H1 (cell line): ENCODE results near the gene PSD2. TPM values are rescaled to one million over a fixed set of nuclear protein-coding genes. Genes with fewer than 3 reads are reported as not detected.

Experiments used
- CTCF ChIA-PET: fragments of 300-600 bp; sonication (Branson Sonifier 250); formaldehyde crosslinking; loops from one replicate; lab custom pipeline; 2021; ENCODE audit not compliant: partially characterized antibody; lab: Charles Lee
- POLR2A ChIA-PET: fragments of 300-600 bp; sonication (Branson Sonifier 250); formaldehyde crosslinking; loops from one replicate; lab custom pipeline; 2021; ENCODE audit warnings: inconsistent platforms; ENCODE audit not compliant: partially characterized antibody; lab: Charles Lee
- DNase-seq, 2 experiments: peaks; one replicate each; pipeline versions ENCODE4 v3.0.0 to v3.0.0-alpha.2; 2010 to 2022; ENCODE audit warnings: low spot score in 2 of 2, low read depth in 1 of 2, mixed read lengths in 1 of 2
- FAIRE-seq: peaks from 2 replicates; lab custom pipeline; 2011; peaks lifted over from hg19 to GRCh38; lab: Jason Lieb, UNC
- H2AFZ ChIP-seq: 2 replicates; pipeline ENCODE4 v1.8.1; 2012; ENCODE audit warnings: low read length, inconsistent platforms
- H2AK5ac ChIP-seq: 2 replicates; pipeline ENCODE4 v1.6.1; 2013; ENCODE audit warnings: low read depth, low read length
- H2BK120ac ChIP-seq: replicated peaks from 2 replicates; pipeline ENCODE3; 2013; ENCODE audit warnings: low read depth, low read length, inconsistent platforms
- H2BK12ac ChIP-seq: 2 replicates; pipeline ENCODE4 v1.6.1; 2013; ENCODE audit warnings: low read depth, low read length
- H2BK15ac ChIP-seq: 2 replicates; pipeline ENCODE4 v1.6.1; 2013; ENCODE audit warnings: low read length
- H2BK20ac ChIP-seq: 2 replicates; pipeline ENCODE4 v1.6.1; 2013; ENCODE audit warnings: low read length
- H2BK5ac ChIP-seq: 2 replicates; pipeline ENCODE4 v1.6.1; 2013; ENCODE audit warnings: low read depth, low read length
- H3K14ac ChIP-seq: 2 replicates; pipeline ENCODE4 v1.6.1; 2013; ENCODE audit warnings: inconsistent platforms; ENCODE audit not compliant: insufficient read length
- H3K18ac ChIP-seq: 2 replicates; pipeline ENCODE4 v1.6.1; 2013; ENCODE audit warnings: low read length; ENCODE audit errors: extremely low read depth
- H3K23ac ChIP-seq: 2 replicates; pipeline ENCODE4 v1.6.1; 2013; ENCODE audit warnings: inconsistent platforms; ENCODE audit not compliant: insufficient read length
- H3K23me2 ChIP-seq: 2 replicates; pipeline ENCODE4 v1.6.1; 2013; ENCODE audit warnings: low read depth, low read length
- H3K27ac ChIP-seq: 2 replicates; pipeline ENCODE4 v1.6.1; 2011; ENCODE audit warnings: low read depth, low read length, inconsistent platforms
- H3K27me3 ChIP-seq, 4 experiments: replicated peaks in 1 of 4; 1 replicate in 1 of 4; 2 replicates in 3 of 4; pipeline versions ENCODE4 v1.6.1 to v1.8.1; 2011 to 2013; ENCODE audit warnings: low read length in 3 of 4, mild to moderate bottlenecking in 3 of 4, inconsistent platforms in 2 of 4, mixed read lengths in 2 of 4, moderate library complexity in 1 of 4; ENCODE audit not compliant: control insufficient read depth in 3 of 4, insufficient read depth in 3 of 4; ENCODE audit errors: extremely low read depth in 1 of 4
- H3K36me3 ChIP-seq, 4 experiments: 2 replicates each; pipeline versions ENCODE4 v1.6.1 to v1.8.1; 2011 to 2013; ENCODE audit warnings: mild to moderate bottlenecking in 4 of 4, low read length in 3 of 4, moderate library complexity in 2 of 4, control low read depth in 1 of 4, inconsistent platforms in 1 of 4; ENCODE audit not compliant: insufficient read depth in 4 of 4, control insufficient read depth in 2 of 4
- H3K4ac ChIP-seq: replicated peaks from 2 replicates; pipeline ENCODE3; 2013; ENCODE audit warnings: low read length, low read depth, mixed read lengths, inconsistent platforms; ENCODE audit not compliant: insufficient read length
- H3K4me1 ChIP-seq, 4 experiments: replicated peaks in 1 of 4; 1 replicate in 1 of 4; 2 replicates in 3 of 4; pipeline versions ENCODE4 v1.6.1 to v1.8.1; 2011 to 2013; ENCODE audit warnings: low read length in 3 of 4, inconsistent platforms in 2 of 4, mixed read lengths in 1 of 4; ENCODE audit not compliant: insufficient read depth in 4 of 4, control insufficient read depth in 3 of 4
- H3K4me2 ChIP-seq, 2 experiments: 2 replicates each; pipeline versions ENCODE4 v1.6.1 to v1.8.1; 2011 to 2013; ENCODE audit warnings: low read depth in 2 of 2, low read length in 2 of 2, control low read depth in 1 of 2, inconsistent platforms in 1 of 2, mild to moderate bottlenecking in 1 of 2; ENCODE audit not compliant: insufficient read depth in 1 of 2
- H3K4me3 ChIP-seq, 4 experiments: fragments of 200-600, 300-600 bp in 1 of 4; sonication (generic), shearing (Covaris generic), sonication (Bioruptor Twin) in 1 of 4; 2 replicates each; pipeline versions ENCODE4 v1.5.1 to v1.8.1; 2011 to 2016; ENCODE audit warnings: low read length in 4 of 4, low read depth in 3 of 4, control low read depth in 2 of 4, inconsistent platforms in 2 of 4, mild to moderate bottlenecking in 2 of 4, mixed read lengths in 1 of 4, moderate library complexity in 1 of 4; ENCODE audit not compliant: insufficient read depth in 2 of 4; ENCODE audit errors: extremely low read depth in 1 of 4
- H3K56ac ChIP-seq: replicated peaks from 2 replicates; pipeline ENCODE3; 2013; ENCODE audit warnings: low read depth, mild to moderate bottlenecking, mixed read lengths, low read length, inconsistent platforms; ENCODE audit not compliant: insufficient read length
- H3K79me1 ChIP-seq: 2 replicates; pipeline ENCODE4 v1.6.1; 2013; ENCODE audit warnings: low read depth, low read length, control low read depth
- H3K79me2 ChIP-seq, 2 experiments: 2 replicates each; pipeline versions ENCODE4 v1.6.1 to v1.8.1; 2012 to 2013; ENCODE audit warnings: low read length in 2 of 2, mild to moderate bottlenecking in 2 of 2, inconsistent platforms in 1 of 2; ENCODE audit not compliant: insufficient read depth in 2 of 2, control insufficient read depth in 1 of 2
- H3K9ac ChIP-seq, 4 experiments: replicated peaks in 1 of 4; 1 replicate in 1 of 4; 2 replicates in 3 of 4; pipeline versions ENCODE4 v1.6.1 to v1.8.1; 2011 to 2013; ENCODE audit warnings: low read depth in 3 of 4, low read length in 3 of 4, control low read depth in 2 of 4, mild to moderate bottlenecking in 2 of 4, moderate library complexity in 2 of 4, inconsistent platforms in 1 of 4; ENCODE audit errors: extremely low read depth in 1 of 4
- H3K9me3 ChIP-seq, 2 experiments: 2 replicates each; pipeline versions ENCODE4 v1.6.1 to v1.8.1; 2012 to 2013; ENCODE audit warnings: mild to moderate bottlenecking in 2 of 2, moderate library complexity in 2 of 2, control low read depth in 1 of 2, inconsistent platforms in 1 of 2, low read depth in 1 of 2, low read length in 1 of 2, mixed read lengths in 1 of 2; ENCODE audit not compliant: insufficient read depth in 2 of 2
- H4K20me1 ChIP-seq, 2 experiments: replicated peaks in 1 of 2; 2 replicates each; pipeline versions ENCODE3 to v1.8.1; 2011 to 2013; ENCODE audit warnings: inconsistent platforms in 2 of 2, low read length in 2 of 2, mild to moderate bottlenecking in 1 of 2; ENCODE audit not compliant: insufficient read depth in 2 of 2, control insufficient read depth in 1 of 2
- H4K5ac ChIP-seq: 2 replicates; pipeline ENCODE4 v1.6.1; 2013; ENCODE audit warnings: low read length, low read depth, mixed read lengths, inconsistent platforms; ENCODE audit not compliant: insufficient read length
- H4K8ac ChIP-seq: 2 replicates; pipeline ENCODE4 v1.8.0; 2013; ENCODE audit warnings: mild to moderate bottlenecking, moderate library complexity, low read length, inconsistent platforms; ENCODE audit not compliant: insufficient read depth; ENCODE audit errors: extremely low read depth
- H4K91ac ChIP-seq: replicated peaks from 2 replicates; pipeline ENCODE3; 2013; ENCODE audit warnings: low read length, mixed read lengths, inconsistent platforms; ENCODE audit not compliant: insufficient read length
- CBX5 ChIP-seq: fragments of 300-800, 300-1000 bp; sonication (generic); IDR thresholded peaks from 2 replicates; pipeline ENCODE4 v1.7.1; 2016; ENCODE audit warnings: antibody characterized with exemption, low read length, low read depth
- CHD1 ChIP-seq: IDR thresholded peaks from 2 replicates; pipeline ENCODE4 v1.6.1; 2012; ENCODE audit warnings: low read depth, low read length, improper control_type of control experiment
- CREB1 ChIP-seq: IDR thresholded peaks from 2 replicates; pipeline ENCODE4 v1.6.1; 2012; ENCODE audit warnings: inconsistent platforms
- EGR1 ChIP-seq: IDR thresholded peaks from 2 replicates; pipeline ENCODE4 v1.6.1; 2011; ENCODE audit warnings: low read depth, low read length, borderline replicate concordance
- FOSL1 ChIP-seq: IDR thresholded peaks from 2 replicates; pipeline ENCODE4 v1.6.1; 2011; ENCODE audit warnings: mild to moderate bottlenecking, low read depth, low read length, moderate library complexity; ENCODE audit not compliant: insufficient read depth
- GABPA ChIP-seq: IDR thresholded peaks from 2 replicates; pipeline ENCODE4 v1.6.1; 2011; ENCODE audit warnings: mild to moderate bottlenecking, low read length, moderate library complexity, borderline replicate concordance; ENCODE audit not compliant: insufficient read depth
- KDM1A ChIP-seq: fragments of 200-600, 300-600 bp; sonication (generic); IDR thresholded peaks from 2 replicates; pipeline ENCODE4 v1.7.1; 2016; ENCODE audit warnings: mild to moderate bottlenecking, low read length, borderline replicate concordance
- KDM4A ChIP-seq: IDR thresholded peaks from one replicate; pipeline ENCODE4 v1.7.1; 2012; ENCODE audit warnings: low read depth, mild to moderate bottlenecking, moderate library complexity, low read length, inconsistent platforms; ENCODE audit not compliant: severe bottlenecking
- POLR2AphosphoS5 ChIP-seq: IDR thresholded peaks from 2 replicates; pipeline ENCODE4 v1.6.1; 2011; ENCODE audit warnings: low read depth, low read length
- RBBP5 ChIP-seq: IDR thresholded peaks from 2 replicates; pipeline ENCODE4 v1.7.1; 2012; ENCODE audit warnings: low read depth, mild to moderate bottlenecking, inconsistent platforms, low read length, moderate library complexity, borderline replicate concordance
- RXRA ChIP-seq: IDR thresholded peaks from 2 replicates; pipeline ENCODE4 v1.6.1; 2011; ENCODE audit warnings: low read depth, mild to moderate bottlenecking, low read length, moderate library complexity; ENCODE audit not compliant: insufficient read depth
- SUZ12 ChIP-seq: fragments of 200-600 bp; sonication (generic); IDR thresholded peaks from 2 replicates; pipeline ENCODE4 v1.6.1; 2012; ENCODE audit warnings: mild to moderate bottlenecking, inconsistent platforms, low read length, moderate library complexity, mixed read lengths
- WGBS, 2 experiments: shearing (Covaris generic) in 1 of 2; methylation state at CpG; one replicate each; pipeline versions ENCODE4 v1.1.6 to v1.1.7; 2013 to 2015; ENCODE audit warnings: low lambda C conversion rate in 2 of 2, mixed read lengths in 2 of 2, inconsistent platforms in 1 of 2, low coverage in 1 of 2, missing lambda C conversion rate in 1 of 2; ENCODE audit not compliant: insufficient replicate concordance in 2 of 2, insufficient coverage in 1 of 2, insufficient read length in 1 of 2; ENCODE audit errors: extremely low coverage in 1 of 2, missing lambda C conversion rate in 1 of 2; 5-methylcytosine and 5-hydroxymethylcytosine counted together
- polyA plus RNA-seq, 7 experiments: library from polyadenylated mRNA; depleted of rRNA in 3 of 7; stranded (reverse) in 5 of 7; unstranded in 2 of 7; fragments of >200 nt in 5 of 7; fragments of 200-250 nt in 2 of 7; gene quantifications; 1 replicate in 5 of 7; 2 replicates in 1 of 7; 4 replicates in 1 of 7; pipeline versions ENCODE4 v1.2.1 to v1.2.3, GENCODE V29; 2011 to 2013; ENCODE audit warnings: missing spikeins in 2 of 7, mixed read lengths in 2 of 7
- total RNA-seq: library from RNA; stranded (reverse); fragmentation: NEBNext Ultra II Directional; extraction: Animal tissue kit (Norgen Biotek cat#: 25700); gene quantifications from 2 replicates; pipeline ENCODE4 v1.2.1, GENCODE V29; 2021

Gene PSD2
- total and polyA plus RNA-seq, 2 of the 8 experiments (the other 6 are each of a cell fraction or from before 2014, with no cell fraction given), result 0.06 to 0.14 TPM

DNA sequence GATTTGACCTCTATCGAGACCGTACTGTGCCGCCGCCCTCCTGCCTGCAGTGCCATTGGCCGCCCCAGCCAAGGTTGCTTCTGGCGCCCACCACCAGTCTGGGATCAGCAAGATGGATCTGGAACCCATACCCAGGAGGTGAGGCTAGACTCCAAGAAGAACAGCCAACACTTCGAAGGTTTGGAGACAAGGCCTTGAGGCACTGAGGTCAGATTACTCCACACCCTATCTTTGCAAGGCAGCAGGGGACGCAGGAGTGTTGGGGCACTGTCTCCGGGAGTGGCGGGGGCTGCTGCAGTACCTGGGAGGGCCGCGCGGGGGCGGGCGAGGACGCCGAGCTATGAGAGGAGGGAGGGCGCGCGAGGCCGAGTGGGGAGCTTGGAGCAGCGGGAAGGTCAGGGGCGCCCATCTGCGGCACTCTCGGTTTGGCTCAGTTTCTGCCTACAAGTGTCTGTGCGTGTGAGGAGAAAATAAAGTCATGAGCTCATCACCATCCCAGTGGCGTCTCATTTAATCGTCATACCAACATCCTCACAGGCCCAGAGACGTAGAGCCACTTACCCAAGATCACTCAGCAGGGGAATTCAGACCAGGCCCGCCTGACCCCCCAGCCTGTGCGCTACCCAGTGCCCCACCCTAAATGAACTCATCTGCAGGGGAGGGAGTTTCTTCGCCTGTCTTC is 20.5 kb upstream of the PSD2 start:
- no peaks in the 10 kb centered on the region for H3K9me3 ChIP-seq
- no peak overlapping the region for H2BK20ac ChIP-seq
- H2AFZ ChIP-seq, result peak overlapping the region; percentile 84; the same call in 1 of the 2 replicates
- H4K20me1 ChIP-seq, result no peaks in the 10 kb centered on the region
- no peaks in the 10 kb centered on the region for H3K79me1 ChIP-seq
- DNase-seq (peak; percentile 63 to 100), FAIRE-seq (no peak)
- POLR2A ChIA-PET, result interaction anchor here (1.0 to 2.1 kb wide), 4 partner anchors 64 to 139 kb away, joined by 3 to 5 read pairs (median 4); no protein-coding TSS in a partner anchor
- no peak overlapping the region for H3K27ac ChIP-seq
- no peaks in the 10 kb centered on the region for H3K79me2 ChIP-seq
- peaks cover 0 to 5% (median 4%) of the 10 kb centered on the region in 4 experiments; a peak in 4 of 7 replicates for H3K4me1 ChIP-seq
- H2BK5ac ChIP-seq, result no peak overlapping the region
- peak overlapping the region; percentile 3; the same call in 1 of the 2 replicates for H2BK15ac ChIP-seq
- H3K56ac ChIP-seq, result no peak overlapping the region
- H4K8ac ChIP-seq, result peak overlapping the region; percentile 90
- peak overlapping the region; percentile 18; the same call in 1 of the 2 replicates for H2BK12ac ChIP-seq
- H3K14ac ChIP-seq, result no peak overlapping the region
- H3K18ac ChIP-seq, result peak overlapping the region; percentile 0; the same call in 1 of the 2 replicates
- H3K4me2 ChIP-seq, result peak overlapping the region in 1 of 2 experiments; percentile 41; a peak in 3 of 4 replicates
- H3K23me2 ChIP-seq, result no peaks in the 10 kb centered on the region; the same call in 1 of the 2 replicates
- peak overlapping the region; percentile 55 for H3K4ac ChIP-seq
- no peak overlapping the region for H3K9ac ChIP-seq
- WGBS, 2 experiments, result 43% methylated on average over 21 of the region's 32 CpGs; no CpG with 5 or more reads in 1 of the 2 experiments
- no peak overlapping the region for H4K5ac ChIP-seq
- peaks cover 0 to 5% (median 2%) of the 10 kb centered on the region in 4 experiments; a peak in 3 of 7 replicates for H3K27me3 ChIP-seq
- peak overlapping the region in 1 of 4 experiments; percentile 28; a peak in 1 of 8 replicates for H3K4me3 ChIP-seq
- no peak overlapping the region for H2BK120ac ChIP-seq
- no peak overlapping the region for H2AK5ac ChIP-seq
- no peaks in the 10 kb centered on the region for H3K36me3 ChIP-seq
- no peak overlapping the region for H3K23ac ChIP-seq
- CTCF ChIA-PET, result interaction anchor here (0.6 to 15.7 kb wide), 57 partner anchors 9 to 575 kb away, joined by 3 to 385 read pairs (median 4); partner anchors contain the start of gene PSD2
- peak overlapping the region; percentile 79 for H4K91ac ChIP-seq
- TF ChIP-seq FOSL1 (no peak), POLR2AphosphoS5 (no peak), RBBP5 (no peak), KDM1A (peak; percentile 58; the same call in 1 of the 2 replicates), CBX5 (no peak), SUZ12 (no peak), GABPA (no peak), KDM4A (no peak), CHD1 (no peak), CREB1 (peak; percentile 75), RXRA (no peak), EGR1 (no peak; the same call in 1 of the 2 replicates)
